Naive B cell (primary cell): ENCODE measurements around the gene CDCP2. TPM values are rescaled to one million over a fixed set of nuclear protein-coding genes. Genes with fewer than 3 reads are reported as not detected.

Source experiments
- ATAC-seq, 2 donors: fragments of 150-1000 bp; cut with Tn5 transposase; 2 replicates each; pipeline ENCODE4 v1.10.0; 2021; ENCODE audit warnings: low read depth in 2 of 2, mild to moderate bottlenecking in 2 of 2, moderate library complexity in 2 of 2
- DNase-seq: peaks from one replicate; pipeline ENCODE4 v3.0.0; 2022
- H3K27ac Mint-ChIP-seq, 6 donors: one replicate each; pipeline ENCODE4 v1.8.0; 2020 to 2022; ENCODE audit warnings: mild to moderate bottlenecking in 6 of 6, mixed read lengths in 6 of 6, moderate library complexity in 5 of 6, inconsistent platforms in 2 of 6
- H3K27me3 Mint-ChIP-seq, 3 donors: one replicate each; pipeline ENCODE4 v1.8.0; 2021 to 2022; ENCODE audit warnings: mixed read lengths in 3 of 3, mild to moderate bottlenecking in 1 of 3
- H3K36me3 Mint-ChIP-seq, 2 donors: one replicate each; pipeline ENCODE4 v1.8.0; 2020 to 2022; ENCODE audit warnings: mixed read lengths in 2 of 2, inconsistent platforms in 1 of 2, mild to moderate bottlenecking in 1 of 2
- H3K4me1 Mint-ChIP-seq, 3 donors: one replicate each; pipeline ENCODE4 v1.8.0; 2020 to 2022; ENCODE audit warnings: mixed read lengths in 3 of 3, inconsistent platforms in 1 of 3, mild to moderate bottlenecking in 1 of 3, moderate library complexity in 1 of 3
- H3K4me3 Mint-ChIP-seq, 8 donors: one replicate each; pipeline ENCODE4 v1.8.0; 2020 to 2022; ENCODE audit warnings: mild to moderate bottlenecking in 8 of 8, mixed read lengths in 8 of 8, moderate library complexity in 8 of 8, inconsistent platforms in 2 of 8
- H3K9me3 Mint-ChIP-seq, 7 donors: one replicate each; pipeline ENCODE4 v1.8.0; 2020 to 2022; ENCODE audit warnings: mixed read lengths in 7 of 7, mild to moderate bottlenecking in 5 of 7, inconsistent platforms in 2 of 7, moderate library complexity in 1 of 7
- polyA plus RNA-seq, 6 donors: library from polyadenylated mRNA; unstranded; fragments of 300-500 nt; fragmentation: Illumina TruSeq; gene quantifications; one replicate each; pipeline ENCODE4 v1.2.3, GENCODE V29; 2021; ENCODE audit warnings: low read depth in 6 of 6

CDCP2 gene
- polyA plus RNA-seq, 6 donors from 2014 or later, result not detected

- ATAC-seq (no peak), DNase-seq (no peak)
- Mint-ChIP-seq H3K36me3 (no peaks in the 10 kb centered on the region), H3K4me3 (no peak overlapping the region), H3K27ac (no peak overlapping the region), H3K4me1 (no peaks in the 10 kb centered on the region), H3K27me3 (no peaks in the 10 kb centered on the region), H3K9me3 (no peaks in the 10 kb centered on the region)
Measured at GRCh38 chr1:54161495-54162168, 8.8 kb upstream of the CDCP2 start.

GRCh38 chr1:54160351-54160750 is 7.6 kb upstream of the CDCP2 start:
- Mint-ChIP-seq H3K36me3 (no peaks in the 10 kb centered on the region), H3K4me3 (no peak overlapping the region)

GRCh38 chr1:54159733-54160316 is 7.0 kb upstream of the CDCP2 start:
- H3K4me3 Mint-ChIP-seq, result no peak overlapping the region
- ATAC-seq, result no peak
- no peaks in the 10 kb centered on the region for H3K36me3 Mint-ChIP-seq
- H3K27me3 Mint-ChIP-seq, result no peaks in the 10 kb centered on the region
- no peak overlapping the region for H3K27ac Mint-ChIP-seq
- H3K9me3 Mint-ChIP-seq, result no peaks in the 10 kb centered on the region
- no peak for DNase-seq
- no peaks in the 10 kb centered on the region for H3K4me1 Mint-ChIP-seq

More at GRCh38 chr1:54160351-54160750, 7.6 kb upstream of the CDCP2 start:
- ATAC-seq, result no peak
- no peaks in the 10 kb centered on the region for H3K9me3 Mint-ChIP-seq
- H3K27me3 Mint-ChIP-seq, result no peaks in the 10 kb centered on the region
- no peak for DNase-seq
- H3K4me1 Mint-ChIP-seq, result no peaks in the 10 kb centered on the region
- H3K27ac Mint-ChIP-seq, result no peak overlapping the region

GRCh38 chr1:54158071-54158470 is 5.3 kb upstream of the CDCP2 start:
- H3K27ac Mint-ChIP-seq, result no peak overlapping the region
- DNase-seq (no peak), ATAC-seq (no peak)
- H3K36me3 Mint-ChIP-seq, result no peaks in the 10 kb centered on the region
- H3K9me3 Mint-ChIP-seq, result no peaks in the 10 kb centered on the region
- H3K4me1 Mint-ChIP-seq, result no peaks in the 10 kb centered on the region
- H3K27me3 Mint-ChIP-seq, result no peaks in the 10 kb centered on the region
- H3K4me3 Mint-ChIP-seq, result no peak overlapping the region

GRCh38 chr1:54157401-54157800 is 4.6 kb upstream of the CDCP2 start:
- ATAC-seq, result no peak
- H3K4me3 Mint-ChIP-seq, result no peak overlapping the region

GRCh38 chr1:54156986-54157385 is 4.2 kb upstream of the CDCP2 start:
- Mint-ChIP-seq H3K9me3 (no peaks in the 10 kb centered on the region), H3K36me3 (no peaks in the 10 kb centered on the region), H3K27me3 (no peaks in the 10 kb centered on the region), H3K4me3 (no peak overlapping the region), H3K27ac (peak overlapping the region in 1 of 6 donors; percentile 32), H3K4me1 (no peaks in the 10 kb centered on the region)
- DNase-seq (no peak), ATAC-seq (no peak)

More at GRCh38 chr1:54157401-54157800, 4.6 kb upstream of the CDCP2 start:
- H3K4me1 Mint-ChIP-seq, result no peaks in the 10 kb centered on the region
- no peak overlapping the region for H3K27ac Mint-ChIP-seq
- no peak for DNase-seq
- no peaks in the 10 kb centered on the region for H3K27me3 Mint-ChIP-seq
- H3K36me3 Mint-ChIP-seq, result no peaks in the 10 kb centered on the region
- no peaks in the 10 kb centered on the region for H3K9me3 Mint-ChIP-seq

GRCh38 chr1:54156201-54156600 is 3.4 kb upstream of the CDCP2 start:
- Mint-ChIP-seq H3K36me3 (no peaks in the 10 kb centered on the region), H3K27me3 (no peaks in the 10 kb centered on the region), H3K9me3 (no peaks in the 10 kb centered on the region), H3K4me3 (no peak overlapping the region), H3K4me1 (no peaks in the 10 kb centered on the region), H3K27ac (no peak overlapping the region)
- DNase-seq (no peak), ATAC-seq (no peak)

- ATAC-seq, result no peak
- DNase-seq, result no peak
- H3K36me3 Mint-ChIP-seq, result no peaks in the 10 kb centered on the region
- no peaks in the 10 kb centered on the region for H3K4me1 Mint-ChIP-seq
- H3K9me3 Mint-ChIP-seq, result no peaks in the 10 kb centered on the region
- no peaks in the 10 kb centered on the region for H3K27me3 Mint-ChIP-seq
- H3K27ac Mint-ChIP-seq, result peak overlapping the region in 1 of 6 donors; percentile 61
- no peak overlapping the region for H3K4me3 Mint-ChIP-seq
Measured at GRCh38 chr1:54153535-54154439, 987 bp upstream of the CDCP2 start.

- Mint-ChIP-seq H3K9me3 (no peaks in the 10 kb centered on the region), H3K4me1 (no peaks in the 10 kb centered on the region), H3K27me3 (no peaks in the 10 kb centered on the region), H3K36me3 (no peaks in the 10 kb centered on the region), H3K4me3 (no peak overlapping the region), H3K27ac (no peak overlapping the region)
- no peak for DNase-seq
- ATAC-seq, result no peak
Measured at GRCh38 chr1:54151013-54151412, 1.8 kb downstream of the CDCP2 start.

- H3K9me3 Mint-ChIP-seq, result no peaks in the 10 kb centered on the region
- H3K27me3 Mint-ChIP-seq, result no peaks in the 10 kb centered on the region
- no peaks in the 10 kb centered on the region for H3K36me3 Mint-ChIP-seq
- no peak overlapping the region for H3K4me3 Mint-ChIP-seq
- no peak for DNase-seq
- no peak overlapping the region for H3K27ac Mint-ChIP-seq
- no peaks in the 10 kb centered on the region for H3K4me1 Mint-ChIP-seq
- ATAC-seq, result no peak
Measured at GRCh38 chr1:54149734-54150133, 3.1 kb downstream of the CDCP2 start.

- H3K36me3 Mint-ChIP-seq, result no peaks in the 10 kb centered on the region
- no peaks in the 10 kb centered on the region for H3K9me3 Mint-ChIP-seq
- DNase-seq, result no peak
- ATAC-seq, result no peak
- H3K27ac Mint-ChIP-seq, result no peak overlapping the region
- peaks cover 0 to 7% (median 0%) of the 10 kb centered on the region in 3 donors for H3K27me3 Mint-ChIP-seq
- no peaks in the 10 kb centered on the region for H3K4me1 Mint-ChIP-seq
- no peak overlapping the region for H3K4me3 Mint-ChIP-seq
Measured at GRCh38 chr1:54144366-54144765, 8.4 kb downstream of the CDCP2 start.

- Mint-ChIP-seq H3K27me3 (peaks cover 0 to 7% (median 0%) of the 10 kb centered on the region in 3 donors), H3K36me3 (no peaks in the 10 kb centered on the region), H3K4me1 (no peaks in the 10 kb centered on the region), H3K4me3 (no peak overlapping the region), H3K27ac (no peak overlapping the region), H3K9me3 (no peaks in the 10 kb centered on the region)
- DNase-seq (no peak), ATAC-seq (no peak)
Measured at GRCh38 chr1:54142146-54142900, 10.5 kb downstream of the CDCP2 start.

GRCh38 chr1:54139711-54140110 is 13.1 kb downstream of the CDCP2 start:
- no peaks in the 10 kb centered on the region for H3K36me3 Mint-ChIP-seq
- no peaks in the 10 kb centered on the region for H3K4me1 Mint-ChIP-seq
- no peak overlapping the region for H3K4me3 Mint-ChIP-seq
- no peaks in the 10 kb centered on the region for H3K9me3 Mint-ChIP-seq
- DNase-seq, result no peak
- ATAC-seq, result no peak
- no peak overlapping the region for H3K27ac Mint-ChIP-seq
- peaks cover 0 to 13% (median 7%) of the 10 kb centered on the region in 3 donors for H3K27me3 Mint-ChIP-seq
